Heart right ventricle (tissue), 16 donors: ENCODE results near the gene TFB1M. TPM values are rescaled to one million over a fixed set of nuclear protein-coding genes. Genes with fewer than 3 reads are reported as not detected.

Experiments used
- ATAC-seq, 8 donors: fragments of 200-7000 bp; cut with Tn5 transposase; one replicate each; pipeline ENCODE4 v1.9.1; 2020; ENCODE audit warnings: mild to moderate bottlenecking in 8 of 8, moderate library complexity in 8 of 8, moderate number of reproducible peaks in 1 of 8
- DNase-seq, 2 donors: peaks; one replicate each; pipeline ENCODE4 v3.0.0-alpha.2; 2020
- H3K27ac ChIP-seq, 10 donors: fragments of 200-600 bp; sonication (generic) in 2 of 10; one replicate each; pipeline versions ENCODE4 v1.5.0 to v1.8.0; 2020 to 2022; ENCODE audit warnings: mild to moderate bottlenecking in 3 of 10
- H3K27me3 ChIP-seq, 7 donors: fragments of 200-600 bp; one replicate each; pipeline ENCODE4 v1.8.0; 2021 to 2022; ENCODE audit warnings: mild to moderate bottlenecking in 2 of 7
- H3K36me3 ChIP-seq, 9 donors: fragments of 200-600 bp; sonication (generic) in 1 of 9; one replicate each; pipeline versions ENCODE4 v1.5.0 to v1.8.0; 2020 to 2022; ENCODE audit warnings: mild to moderate bottlenecking in 2 of 9
- H3K4me1 ChIP-seq, 9 donors: fragments of 200-600 bp; sonication (generic) in 1 of 9; one replicate each; pipeline versions ENCODE4 v1.5.0 to v1.8.0; 2020 to 2022; ENCODE audit warnings: mild to moderate bottlenecking in 4 of 9
- H3K4me3 ChIP-seq, 10 donors: fragments of 200-600 bp; sonication (generic) in 2 of 10; one replicate each; pipeline versions ENCODE4 v1.5.0 to v1.8.0; 2020 to 2022; ENCODE audit warnings: mild to moderate bottlenecking in 7 of 10, moderate library complexity in 2 of 10
- H3K9me3 ChIP-seq, 11 donors: fragments of 200-600 bp in 10 of 11; sonication (generic) in 2 of 11; one replicate each; pipeline versions ENCODE4 v1.5.0 to v1.8.0; 2013 to 2022; ENCODE audit warnings: mild to moderate bottlenecking in 2 of 11, control low read depth in 1 of 11, moderate library complexity in 1 of 11
- WGBS, 2 donors: extraction: QIAGEN DNeasy Blood & Tissue Kit; methylation state at CpG; one replicate each; pipeline ENCODE4 v1.1.7; 2013; ENCODE audit warnings: inconsistent platforms in 1 of 2; 5-methylcytosine and 5-hydroxymethylcytosine counted together
- intact Hi-C, 10 donors: fragments of 100-400 bp; cut with DNase I; formaldehyde crosslinking; loops; one replicate each; pipeline versions ENCODE4 v1.11.1 to v1.14.2; 2022
- polyA plus RNA-seq, 2 donors: library from polyadenylated mRNA; stranded (reverse); fragments of 200-250 nt; gene quantifications; one replicate each; pipeline ENCODE4 v1.2.3, GENCODE V29; 2013
- total RNA-seq, 10 donors: library from RNA; stranded (reverse); fragmentation: NEBNext Ultra II Directional in 3 of 10; extraction: Animal tissue kit (Norgen Biotek cat#: 25700) in 3 of 10; gene quantifications; one replicate each; pipeline versions ENCODE4 v1.2.1 to v1.2.4, GENCODE V29; 2021 to 2023
- TF ChIP-seq, protein P1 (sequence below), 9 donors: fragments of 200-600 bp; sonication (generic) in 2 of 9; IDR thresholded peaks; one replicate each; pipeline versions ENCODE4 v1.5.0 to v1.8.0; 2021 to 2022; ENCODE audit warnings: antibody characterized with exemption in 9 of 9, mild to moderate bottlenecking in 5 of 9, moderate library complexity in 1 of 9
- donor health status: Arrhythmogenic right ventricular cardiomyopathy.
- donor health status: ischemic (EF 13 %, LVEDD 7.1; RV severe dilation, severe dysfunction).
- donor health status: healthy with polysubstance abuse.
- donor health status: DM: no; HTN: yes; CAD: no.
- donor health status: DM: no; HTN: no; CAD: no.
- donor health status: ischemic (EF 25% LVEDD 6.9; RV normal size, moderate dysfunction).
- donor health status: ischemic (EF 25% LVEDD 5.7; RV mildly dilated, moderate dysfunction).
- donor health status: healthy.
- donor health status: DM: yes; HTN: yes; CAD: no.
- donor health status: Ischemic cardiomyopathy.
- donor health status: ischemic (EF 35%, LVEDD 5.7; RV mildly dilated, moderate dysfunction).
- donor health status: nonischemic (EF 11% LVEDD 7.7; RV severe dilation, severe dysfunction).
- donor health status: DM: yes; HTN: yes; CAD: no.
- donor health status: PGD.
- donor health status: ischemic (EF 29% LVEDD 5.4; RV normal size, mild dysfunction).
- donor health status: nonischemic (EF 23%, LVEDD 6.1; RV moderate dilation, normal function).

TFB1M gene
- total and polyA plus RNA-seq, 12 donors, result 9.7 to 23.1 (median 17.9) TPM

GRCh38 chr6:155325700-155326516 lies 11.6 kb upstream of the TFB1M start:
- Histone ChIP-seq H3K27me3 (no peaks in the 10 kb centered on the region), H3K9me3 (no peaks in the 10 kb centered on the region), H3K27ac (no peak overlapping the region), H3K4me1 (no peaks in the 10 kb centered on the region), H3K36me3 (no peaks in the 10 kb centered on the region), H3K4me3 (no peak overlapping the region)
- TF ChIP-seq, protein P1, sequence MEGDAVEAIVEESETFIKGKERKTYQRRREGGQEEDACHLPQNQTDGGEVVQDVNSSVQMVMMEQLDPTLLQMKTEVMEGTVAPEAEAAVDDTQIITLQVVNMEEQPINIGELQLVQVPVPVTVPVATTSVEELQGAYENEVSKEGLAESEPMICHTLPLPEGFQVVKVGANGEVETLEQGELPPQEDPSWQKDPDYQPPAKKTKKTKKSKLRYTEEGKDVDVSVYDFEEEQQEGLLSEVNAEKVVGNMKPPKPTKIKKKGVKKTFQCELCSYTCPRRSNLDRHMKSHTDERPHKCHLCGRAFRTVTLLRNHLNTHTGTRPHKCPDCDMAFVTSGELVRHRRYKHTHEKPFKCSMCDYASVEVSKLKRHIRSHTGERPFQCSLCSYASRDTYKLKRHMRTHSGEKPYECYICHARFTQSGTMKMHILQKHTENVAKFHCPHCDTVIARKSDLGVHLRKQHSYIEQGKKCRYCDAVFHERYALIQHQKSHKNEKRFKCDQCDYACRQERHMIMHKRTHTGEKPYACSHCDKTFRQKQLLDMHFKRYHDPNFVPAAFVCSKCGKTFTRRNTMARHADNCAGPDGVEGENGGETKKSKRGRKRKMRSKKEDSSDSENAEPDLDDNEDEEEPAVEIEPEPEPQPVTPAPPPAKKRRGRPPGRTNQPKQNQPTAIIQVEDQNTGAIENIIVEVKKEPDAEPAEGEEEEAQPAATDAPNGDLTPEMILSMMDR (IDR thresholded peaks at IDR 0.05), result no peak
- ATAC-seq (no peak), DNase-seq (no peak)
- intact Hi-C loops, result loop anchor here in 6 of 10 donors (2.0 to 10.0 kb wide), 4 partner anchors 201 to 1949 kb away; no protein-coding TSS in a partner anchor
- WGBS, 2 donors, result 75 to 76% methylated on average over 6 of the region's 6 CpGs

DNA sequence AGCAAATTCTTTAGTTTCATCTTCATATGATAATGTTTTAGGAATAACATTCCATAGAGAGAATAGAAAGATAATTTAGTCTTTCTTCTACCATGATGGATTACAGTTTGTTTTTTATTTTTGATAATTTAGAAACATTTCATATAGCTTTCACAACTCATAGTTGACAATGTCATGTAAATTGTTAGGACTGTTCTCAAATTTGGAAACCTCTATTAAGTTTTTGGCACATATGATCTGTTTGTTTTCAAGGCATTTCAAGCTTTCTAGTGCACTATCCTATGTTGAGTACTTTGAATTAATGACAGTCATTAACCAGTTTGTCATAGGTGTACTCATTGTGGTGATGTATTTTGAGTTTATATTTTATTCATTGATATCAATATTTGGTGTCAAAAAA lies 10.7 kb upstream of the TFB1M start:
- no peaks in the 10 kb centered on the region for H3K36me3 ChIP-seq
- peaks cover 0 to 3% (median 0%) of the 10 kb centered on the region in 9 donors for H3K4me1 ChIP-seq
- no peaks in the 10 kb centered on the region for H3K9me3 ChIP-seq
- ATAC-seq, result no peak
- H3K27me3 ChIP-seq, result no peaks in the 10 kb centered on the region
- TF ChIP-seq, protein P1 (IDR thresholded peaks at IDR 0.05), result no peak
- no peak overlapping the region for H3K27ac ChIP-seq
- H3K4me3 ChIP-seq, result no peak overlapping the region
- DNase-seq, result no peak
- intact Hi-C loops, result loop anchor here in 5 of 10 donors (5.0 to 10.0 kb wide), 3 partner anchors 202 to 1950 kb away; no protein-coding TSS in a partner anchor

DNA sequence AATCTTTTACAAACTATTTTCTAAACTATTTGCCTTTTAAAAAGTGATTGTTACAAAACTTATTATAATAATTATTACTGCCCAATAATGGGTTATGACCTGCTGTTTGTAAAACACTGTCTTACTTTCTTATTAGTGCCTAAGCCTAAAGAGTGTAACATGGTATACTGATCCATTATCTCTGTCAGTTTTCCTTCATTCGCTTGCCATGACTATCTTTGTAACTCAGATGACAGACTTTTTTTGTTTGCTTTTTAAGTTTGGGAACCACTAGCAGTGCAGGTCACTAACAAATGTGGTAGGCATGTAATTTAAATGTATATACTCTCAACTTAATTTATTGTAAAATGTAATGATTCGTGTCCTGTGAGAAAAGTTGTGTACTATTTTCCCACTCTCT lies 9.9 kb upstream of the TFB1M start:
- Histone ChIP-seq H3K4me1 (peaks cover 0 to 4% (median 0%) of the 10 kb centered on the region in 9 donors), H3K27me3 (no peaks in the 10 kb centered on the region), H3K9me3 (peaks cover 0 to 3% (median 0%) of the 10 kb centered on the region in 11 donors), H3K27ac (no peak overlapping the region), H3K36me3 (no peaks in the 10 kb centered on the region), H3K4me3 (no peak overlapping the region)
- ATAC-seq (no peak), DNase-seq (no peak)
- TF ChIP-seq, protein P1 (IDR thresholded peaks at IDR 0.05), result no peak
- WGBS, 2 donors, result 90 to 95% methylated on average over 2 of the region's 2 CpGs
- intact Hi-C loops, result loop anchor here in 1 of 10 donors (10.0 kb wide), 1 partner anchor 1951 kb away; no protein-coding TSS in a partner anchor

DNA sequence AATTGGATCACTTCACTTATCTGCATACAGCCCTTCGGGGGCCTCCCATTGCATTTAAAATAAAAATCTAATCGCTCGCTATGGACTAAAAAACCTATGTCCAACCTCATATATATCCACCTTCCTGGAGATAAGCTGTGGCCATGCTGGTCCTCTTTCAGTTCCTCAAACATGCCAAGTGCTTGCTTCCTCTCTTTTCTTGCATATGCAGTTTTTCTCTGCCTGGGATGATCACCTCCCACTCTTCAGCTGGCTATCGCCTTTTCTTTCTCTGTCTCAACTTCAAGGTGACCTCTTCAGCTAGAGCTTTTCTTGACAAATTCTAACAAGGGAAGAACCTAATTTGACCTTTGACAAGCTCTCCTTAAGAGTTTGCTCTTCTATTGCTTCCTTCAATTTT lies 5.6 kb upstream of the TFB1M start:
- peaks cover 0 to 14% (median 5%) of the 10 kb centered on the region in 9 donors for H3K4me1 ChIP-seq
- 89 to 94% methylated on average over 4 of the region's 4 CpGs for WGBS, 2 donors
- H3K36me3 ChIP-seq, result no peaks in the 10 kb centered on the region
- peaks cover 0 to 3% (median 0%) of the 10 kb centered on the region in 11 donors for H3K9me3 ChIP-seq
- peak overlapping the region in 1 of 10 donors; percentile 19 for H3K27ac ChIP-seq
- H3K27me3 ChIP-seq, result no peaks in the 10 kb centered on the region
- TF ChIP-seq, protein P1 (IDR thresholded peaks at IDR 0.05), result no peak
- DNase-seq, result no peak
- ATAC-seq, result no peak
- intact Hi-C loops, result loop anchor here in 5 of 10 donors (5.0 to 10.0 kb wide), 4 partner anchors 135 to 1955 kb away; no protein-coding TSS in a partner anchor
- peak overlapping the region in 1 of 10 donors; percentile 29 for H3K4me3 ChIP-seq
